ENCODE results near the gene PKD2L2. TPM values are rescaled to one million over a fixed set of nuclear protein-coding genes. Genes with fewer than 3 reads are reported as not detected.
A peak's percentile ranks its signal among the peaks of the same experiment; 100 is the strongest.

PKD2L2 gene
- total and polyA plus RNA-seq, 4 experiments from 2014 or later = 0.22 to 0.43 TPM; not detected in 2

- Mint-ChIP-seq H3K4me3 (no peak overlapping the region), H3K9me3 (no peaks in the 10 kb centered on the region), H3K27me3 (peaks cover 0 to 6% of the 10 kb centered on the region in 2 donors), H3K36me3 (no peaks in the 10 kb centered on the region), H3K4me1 (no peaks in the 10 kb centered on the region), H3K27ac (no peak overlapping the region)
- Histone ChIP-seq H3K27me3 (ENCODE audit: insufficient read depth, low read length) (no peaks in the 10 kb centered on the region), H3K4me1 (ENCODE audit: insufficient read depth, low read length) (no peaks in the 10 kb centered on the region), H3K27ac (ENCODE audit: low read depth, low read length) (no peak overlapping the region), H3K9me3 (ENCODE audit: control insufficient read depth in 1 of 2, low read length in 2 of 2) (no peaks in the 10 kb centered on the region), H3K4me3 (ENCODE audit: low read length in 2 of 2) (no peak overlapping the region), H3K36me3 (ENCODE audit: insufficient read depth, low read length) (no peaks in the 10 kb centered on the region)
- ChIA-PET CTCF (ENCODE audit: partially characterized antibody) (interaction anchor here (1.1 to 1.8 kb wide), 2 partner anchors 15 to 20 kb away, joined by 3 to 7 read pairs; no protein-coding TSS in a partner anchor), POLR2A (ENCODE audit: partially characterized antibody) (no interaction called here)
- intact Hi-C loops (cut with micrococcal nuclease) = no loop called here
- no peak for DNase-seq
These were observed 13.3 kb downstream of the PKD2L2 start for GRCh38 chr5:137902408-137903133.

- Mint-ChIP-seq H3K4me3 (no peak overlapping the region), H3K4me1 (no peaks in the 10 kb centered on the region), H3K27ac (no peak overlapping the region), H3K36me3 (peaks cover 3 to 13% of the 10 kb centered on the region in 2 donors), H3K27me3 (peaks cover 2 to 9% of the 10 kb centered on the region in 2 donors), H3K9me3 (peaks cover 2 to 52% (median 30%) of the 10 kb centered on the region in 8 donors)
- H3K4me3 ChIP-seq (ENCODE audit: low read length in 2 of 2) = no peak overlapping the region
- H3K9me3 ChIP-seq (ENCODE audit: control insufficient read depth in 1 of 2, low read length in 2 of 2) = no peaks in the 10 kb centered on the region
- H3K27ac ChIP-seq (ENCODE audit: low read depth, low read length) = no peak overlapping the region
- CTCF ChIA-PET (ENCODE audit: partially characterized antibody) = no interaction called here
- no peaks in the 10 kb centered on the region for H3K4me1 ChIP-seq (ENCODE audit: insufficient read depth, low read length)
- H3K27me3 ChIP-seq (ENCODE audit: insufficient read depth, low read length) = no peaks in the 10 kb centered on the region
- POLR2A ChIA-PET (ENCODE audit: partially characterized antibody) = no interaction called here
- H3K36me3 ChIP-seq (ENCODE audit: insufficient read depth, low read length) = no peaks in the 10 kb centered on the region
- intact Hi-C loops (cut with micrococcal nuclease) = no loop called here
- no peak for DNase-seq
These were observed 25.5 kb downstream of the PKD2L2 start for GRCh38 chr5:137914758-137915157.

GRCh38 chr5:137916923-137917322, 27.7 kb downstream of the PKD2L2 start:
- POLR2A ChIA-PET (ENCODE audit: partially characterized antibody) = no interaction called here
- intact Hi-C loops (cut with micrococcal nuclease) = no loop called here

GRCh38 chr5:137921931-137922330, 32.7 kb downstream of the PKD2L2 start:
- no peak for DNase-seq
- H3K36me3 ChIP-seq (ENCODE audit: insufficient read depth, low read length) = no peaks in the 10 kb centered on the region
- H3K27ac ChIP-seq (ENCODE audit: low read depth, low read length) = no peak overlapping the region
- Mint-ChIP-seq H3K4me3 (no peak overlapping the region), H3K27ac (no peak overlapping the region), H3K27me3 (peaks cover 0 to 3% of the 10 kb centered on the region in 2 donors), H3K4me1 (no peaks in the 10 kb centered on the region), H3K36me3 (peaks cover under 1 to 9% of the 10 kb centered on the region in 2 donors), H3K9me3 (peaks cover 0 to 13% (median 8%) of the 10 kb centered on the region in 8 donors)
- no peaks in the 10 kb centered on the region for H3K9me3 ChIP-seq (ENCODE audit: control insufficient read depth in 1 of 2, low read length in 2 of 2)
- H3K4me3 ChIP-seq (ENCODE audit: low read length in 2 of 2) = no peak overlapping the region
- no peaks in the 10 kb centered on the region for H3K27me3 ChIP-seq (ENCODE audit: insufficient read depth, low read length)
- no peaks in the 10 kb centered on the region for H3K4me1 ChIP-seq (ENCODE audit: insufficient read depth, low read length)
- ChIA-PET CTCF (ENCODE audit: partially characterized antibody) (no interaction called here), POLR2A (ENCODE audit: partially characterized antibody) (no interaction called here)
- intact Hi-C loops (cut with micrococcal nuclease) = no loop called here

More at GRCh38 chr5:137916923-137917322, 27.7 kb downstream of the PKD2L2 start:
- H3K27me3 Mint-ChIP-seq = peaks cover 0 to 5% of the 10 kb centered on the region in 2 donors
- DNase-seq = no peak
- H3K36me3 ChIP-seq (ENCODE audit: insufficient read depth, low read length) = no peaks in the 10 kb centered on the region
- H3K36me3 Mint-ChIP-seq = peaks cover 3 to 13% of the 10 kb centered on the region in 2 donors
- H3K4me1 ChIP-seq (ENCODE audit: insufficient read depth, low read length) = no peaks in the 10 kb centered on the region
- no peaks in the 10 kb centered on the region for H3K9me3 ChIP-seq (ENCODE audit: control insufficient read depth in 1 of 2, low read length in 2 of 2)
- no peaks in the 10 kb centered on the region for H3K27me3 ChIP-seq (ENCODE audit: insufficient read depth, low read length)
- no peak overlapping the region for H3K27ac ChIP-seq (ENCODE audit: low read depth, low read length)
- peaks cover 0 to 43% (median 26%) of the 10 kb centered on the region in 8 donors for H3K9me3 Mint-ChIP-seq
- CTCF ChIA-PET (ENCODE audit: partially characterized antibody) = no interaction called here
- peak overlapping the region in 1 of 7 donors; percentile 73 for H3K27ac Mint-ChIP-seq
- peak overlapping the region in 2 of 8 donors; percentile 48 to 52 for H3K4me3 Mint-ChIP-seq
- H3K4me1 Mint-ChIP-seq = no peaks in the 10 kb centered on the region
- H3K4me3 ChIP-seq (ENCODE audit: low read length in 2 of 2) = no peak overlapping the region

- no peak for DNase-seq
- Mint-ChIP-seq H3K36me3 (peaks cover 3 to 9% of the 10 kb centered on the region in 2 donors), H3K4me3 (no peak overlapping the region), H3K27me3 (no peaks in the 10 kb centered on the region), H3K27ac (peak overlapping the region in 1 of 7 donors; percentile 15), H3K4me1 (no peaks in the 10 kb centered on the region), H3K9me3 (peaks cover 0 to under 1% (median 0%) of the 10 kb centered on the region in 8 donors)
- no peak overlapping the region for H3K27ac ChIP-seq (ENCODE audit: low read depth, low read length)
- no peaks in the 10 kb centered on the region for H3K4me1 ChIP-seq (ENCODE audit: insufficient read depth, low read length)
- H3K36me3 ChIP-seq (ENCODE audit: insufficient read depth, low read length) = no peaks in the 10 kb centered on the region
- ChIA-PET CTCF (ENCODE audit: partially characterized antibody) (no interaction called here), POLR2A (ENCODE audit: partially characterized antibody) (no interaction called here)
- intact Hi-C loops (cut with micrococcal nuclease) = no loop called here
- H3K4me3 ChIP-seq (ENCODE audit: low read length in 2 of 2) = no peak overlapping the region
- no peaks in the 10 kb centered on the region for H3K27me3 ChIP-seq (ENCODE audit: insufficient read depth, low read length)
- H3K9me3 ChIP-seq (ENCODE audit: control insufficient read depth in 1 of 2, low read length in 2 of 2) = no peaks in the 10 kb centered on the region
These were observed 34.6 kb downstream of the PKD2L2 start for GRCh38 chr5:137923856-137924255.

GRCh38 chr5:137932800-137933199, 43.5 kb downstream of the PKD2L2 start:
- no peak overlapping the region for H3K27ac ChIP-seq (ENCODE audit: low read depth, low read length)
- CTCF ChIA-PET (ENCODE audit: partially characterized antibody) = no interaction called here

GRCh38 chr5:137933491-137933911, 44.2 kb downstream of the PKD2L2 start:
- H3K9me3 Mint-ChIP-seq = no peaks in the 10 kb centered on the region
- no peak overlapping the region for H3K4me3 ChIP-seq (ENCODE audit: low read length in 2 of 2)
- intact Hi-C loops (cut with micrococcal nuclease) = no loop called here
- H3K4me1 Mint-ChIP-seq = no peaks in the 10 kb centered on the region
- H3K27ac Mint-ChIP-seq = peak overlapping the region in 4 of 7 donors; percentile 23 to 87 (median 76)
- H3K9me3 ChIP-seq (ENCODE audit: control insufficient read depth in 1 of 2, low read length in 2 of 2) = no peaks in the 10 kb centered on the region
- ChIA-PET POLR2A (ENCODE audit: partially characterized antibody) (no interaction called here), CTCF (ENCODE audit: partially characterized antibody) (interaction anchor here (0.5 kb wide), 1 partner anchor 182 kb away, joined by 3 read pairs; no protein-coding TSS in a partner anchor)
- H3K27ac ChIP-seq (ENCODE audit: low read depth, low read length) = no peak overlapping the region
- H3K36me3 ChIP-seq (ENCODE audit: insufficient read depth, low read length) = no peaks in the 10 kb centered on the region
- no peak overlapping the region for H3K4me3 Mint-ChIP-seq
- H3K27me3 Mint-ChIP-seq = no peaks in the 10 kb centered on the region
- no peaks in the 10 kb centered on the region for H3K4me1 ChIP-seq (ENCODE audit: insufficient read depth, low read length)
- DNase-seq = no peak
- peaks cover 16 to 21% of the 10 kb centered on the region in 2 donors for H3K36me3 Mint-ChIP-seq
- no peaks in the 10 kb centered on the region for H3K27me3 ChIP-seq (ENCODE audit: insufficient read depth, low read length)

More at GRCh38 chr5:137932800-137933199, 43.5 kb downstream of the PKD2L2 start:
- no peaks in the 10 kb centered on the region for H3K9me3 Mint-ChIP-seq
- H3K4me1 ChIP-seq (ENCODE audit: insufficient read depth, low read length) = no peaks in the 10 kb centered on the region
- intact Hi-C loops (cut with micrococcal nuclease) = no loop called here
- no peaks in the 10 kb centered on the region for H3K4me1 Mint-ChIP-seq
- POLR2A ChIA-PET (ENCODE audit: partially characterized antibody) = no interaction called here
- H3K9me3 ChIP-seq (ENCODE audit: control insufficient read depth in 1 of 2, low read length in 2 of 2) = no peaks in the 10 kb centered on the region
- no peaks in the 10 kb centered on the region for H3K36me3 ChIP-seq (ENCODE audit: insufficient read depth, low read length)
- no peaks in the 10 kb centered on the region for H3K27me3 ChIP-seq (ENCODE audit: insufficient read depth, low read length)
- peaks cover 16 to 21% of the 10 kb centered on the region in 2 donors for H3K36me3 Mint-ChIP-seq
- H3K27ac Mint-ChIP-seq = no peak overlapping the region
- H3K4me3 Mint-ChIP-seq = no peak overlapping the region
- no peak for DNase-seq
- no peak overlapping the region for H3K4me3 ChIP-seq (ENCODE audit: low read length in 2 of 2)
- H3K27me3 Mint-ChIP-seq = no peaks in the 10 kb centered on the region

Measured in CD4-positive, alpha-beta memory T cell (primary cell).